ENCODE results near the gene PDIA5.

- TF ChIP-seq CTCF (IDR thresholded peaks at IDR 0.05; ENCODE audit: low read length): no peak
- TF ChIP-seq EZH2phosphoT487 (IDR thresholded peaks at IDR 0.05; ENCODE audit: low read length): no peak
Observed at GRCh38 chr3:123050666-123051065, 16.2 kb upstream of the PDIA5 start.

Measured in MM.1S (cell line).